Gastroesophageal sphincter (tissue), 3 donors: ENCODE data around the gene ZBED2.

Source experiments
- CTCF ChIP-seq, 4 experiments: fragments of 200-600 bp in 2 of 4; fragments of 450-650 bp in 2 of 4; sonication (generic) in 1 of 4; IDR thresholded peaks; one replicate each; pipeline ENCODE4 v1.5.1; 2017 to 2019; ENCODE audit warnings: antibody characterized with exemption in 4 of 4, mild to moderate bottlenecking in 2 of 4, moderate library complexity in 2 of 4
- EP300 ChIP-seq: sonication (generic); formaldehyde crosslinking; IDR thresholded peaks from one replicate; pipeline ENCODE4 v1.6.1; 2017; ENCODE audit warnings: antibody characterized with exemption, mild to moderate bottlenecking
- POLR2A ChIP-seq, 2 donors: fragments of 450-650 bp; IDR thresholded peaks; one replicate each; pipeline ENCODE4 v1.6.1; 2017; ENCODE audit warnings: antibody characterized with exemption in 2 of 2, mild to moderate bottlenecking in 2 of 2, moderate library complexity in 1 of 2
- POLR2AphosphoS5 ChIP-seq: sonication (generic); formaldehyde crosslinking; IDR thresholded peaks from one replicate; pipeline ENCODE4 v1.6.1; 2017; ENCODE audit warnings: antibody characterized with exemption

GRCh38 chr3:111579495-111579894, 15.7 kb downstream of the ZBED2 start:
- TF ChIP-seq POLR2A (IDR thresholded peaks at IDR 0.05) (no peak), EP300 (no peak), CTCF (IDR thresholded peaks at IDR 0.05) (no peak), POLR2AphosphoS5 (no peak)
